ENCODE data around the gene RBBP8.

DNA sequence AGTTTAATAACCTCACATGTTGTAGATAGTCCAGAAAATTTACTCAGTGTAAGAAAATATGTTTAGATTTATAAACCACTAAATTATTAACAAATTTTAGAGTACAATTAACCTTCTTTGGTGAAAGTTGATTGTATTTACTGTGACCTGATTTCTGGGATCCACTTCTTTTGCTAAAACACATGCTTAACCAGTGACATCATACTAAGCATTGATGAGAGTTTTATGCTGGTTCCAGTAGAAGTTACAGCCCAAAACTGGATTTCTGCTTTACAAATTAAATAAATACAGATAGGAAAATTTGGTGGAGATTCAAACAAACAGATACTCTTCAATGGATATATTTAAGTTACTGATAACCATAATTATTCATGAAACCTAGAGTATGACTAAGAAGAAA is 40.9 kb downstream of the RBBP8 start:
- TF ChIP-seq EZH2 (IDR thresholded peaks at IDR 0.05; ENCODE audit: insufficient read depth, poor library complexity, severe bottlenecking) (no peak), EZH2phosphoT487 (IDR thresholded peaks at IDR 0.05; ENCODE audit: insufficient read depth, low read depth) (no peak)

Data from GM23248 (cell line).